ENCODE data around the gene MYOZ2.

Gene MYOZ2

DNA sequence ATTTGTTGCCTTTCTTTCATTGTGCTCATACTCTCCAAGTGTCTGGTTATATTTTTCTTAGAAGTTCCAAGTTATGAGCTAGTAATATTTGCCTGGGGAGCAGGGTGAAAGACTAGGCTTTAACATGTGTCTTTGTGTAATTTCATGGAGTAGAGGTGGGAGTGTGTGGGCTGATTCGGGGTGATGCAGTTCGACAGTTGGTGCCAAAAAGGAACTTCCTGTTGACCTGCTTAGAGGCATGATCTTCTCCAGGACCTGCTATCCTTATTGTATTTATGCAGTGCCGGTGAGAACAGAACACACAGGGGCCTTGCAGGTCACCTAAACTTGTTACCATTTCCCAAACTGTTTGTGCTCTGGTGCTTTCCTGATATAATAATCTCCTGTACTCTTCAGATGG, 98.1 kb downstream of the MYOZ2 start:
- TF ChIP-seq CTCF (IDR thresholded peaks at IDR 0.05): no peak

DNA sequence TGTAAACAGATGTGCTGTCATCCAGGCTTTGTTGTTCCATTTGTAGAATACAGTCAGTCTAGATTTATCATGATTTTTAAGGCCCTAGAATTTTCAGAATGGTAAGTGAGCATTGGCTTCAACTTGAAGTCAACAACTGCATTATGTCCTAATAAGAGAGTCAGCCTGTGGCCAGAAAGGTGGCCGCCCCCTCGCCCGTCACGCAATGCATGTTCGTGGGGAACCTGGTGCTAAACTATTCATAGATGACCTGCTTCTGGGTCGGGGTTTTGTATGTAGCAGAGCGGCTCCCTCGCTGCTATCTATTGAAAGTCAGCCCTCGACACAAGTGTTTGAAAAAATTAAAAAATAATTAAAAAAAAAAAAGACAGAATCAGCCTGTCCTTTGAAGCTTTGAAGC, 101.6 kb downstream of the MYOZ2 start:
- TF ChIP-seq CTCF (IDR thresholded peaks at IDR 0.05): no peak
